ENCODE data around the gene SPEG. TPM values are rescaled to one million over a fixed set of nuclear protein-coding genes. Genes with fewer than 3 reads are reported as not detected.

The SPEG gene
- total and polyA plus RNA-seq, 4 donors = 3.7 to 15.6 (median 9.6) TPM

- Histone ChIP-seq H3K9ac (ENCODE audit: insufficient read depth in 1 of 2, low read length in 2 of 2) (no peak overlapping the region), H3K36me3 (ENCODE audit: control insufficient read depth in 4 of 4, insufficient read depth in 4 of 4, low read length in 4 of 4) (peaks cover 0 to 6% (median 0%) of the 10 kb centered on the region in 4 donors), H3K4me1 (ENCODE audit: control insufficient read depth in 5 of 5, insufficient read depth in 5 of 5, low read length in 5 of 5) (peaks cover 0 to 24% (median 9%) of the 10 kb centered on the region in 5 donors), H3K27ac (ENCODE audit: low read depth in 1 of 2, low read length in 1 of 2) (no peak overlapping the region), H3K4me3 (no peak overlapping the region), H3K9me3 (ENCODE audit: control insufficient read depth in 4 of 4, insufficient read depth in 3 of 4, low read length in 3 of 4) (no peaks in the 10 kb centered on the region), H3K27me3 (ENCODE audit: control insufficient read depth in 3 of 3, insufficient read depth in 3 of 3, low read length in 2 of 3) (peaks cover 0 to 21% (median 9%) of the 10 kb centered on the region in 3 donors)
- 71 to 72% methylated on average over 5 of the region's 5 CpGs for WGBS, 2 donors
- ATAC-seq (ENCODE audit: insufficient read depth, low FRiP score) (no peak), DNase-seq (no peak)
- no peak for TF ChIP-seq CTCF (IDR thresholded peaks at IDR 0.05; ENCODE audit: control extremely low read depth, extremely low read depth)
Measured at GRCh38 chr2:219445220-219445640, 10.6 kb downstream of the SPEG start.

- TF ChIP-seq CTCF (IDR thresholded peaks at IDR 0.05; ENCODE audit: control extremely low read depth, extremely low read depth) = no peak
- ATAC-seq (ENCODE audit: insufficient read depth, low FRiP score) = no peak
- peaks cover 0 to 11% (median 0%) of the 10 kb centered on the region in 4 donors for H3K36me3 ChIP-seq (ENCODE audit: control insufficient read depth in 4 of 4, insufficient read depth in 4 of 4, low read length in 4 of 4)
- H3K9ac ChIP-seq (ENCODE audit: insufficient read depth in 1 of 2, low read length in 2 of 2) = no peak overlapping the region
- H3K4me1 ChIP-seq (ENCODE audit: control insufficient read depth in 5 of 5, insufficient read depth in 5 of 5, low read length in 5 of 5) = peaks cover 0 to 19% (median 9%) of the 10 kb centered on the region in 5 donors
- peaks cover 0 to 26% (median 10%) of the 10 kb centered on the region in 3 donors for H3K27me3 ChIP-seq (ENCODE audit: control insufficient read depth in 3 of 3, insufficient read depth in 3 of 3, low read length in 2 of 3)
- peak; percentile 60 to 73 (median 68) for DNase-seq
- no peaks in the 10 kb centered on the region for H3K9me3 ChIP-seq (ENCODE audit: control insufficient read depth in 4 of 4, insufficient read depth in 3 of 4, low read length in 3 of 4)
- no peak overlapping the region for H3K4me3 ChIP-seq
- WGBS, 2 donors = 21 to 43% methylated on average over 3 to 6 of the region's 6 CpGs
- peak overlapping the region in 1 of 2 donors; percentile 40 for H3K27ac ChIP-seq (ENCODE audit: low read depth in 1 of 2, low read length in 1 of 2)
Measured at GRCh38 chr2:219446101-219446504, 11.5 kb downstream of the SPEG start.

- DNase-seq = no peak
- ATAC-seq (ENCODE audit: insufficient read depth, low FRiP score) = no peak
- H3K9me3 ChIP-seq (ENCODE audit: control insufficient read depth in 4 of 4, insufficient read depth in 3 of 4, low read length in 3 of 4) = no peaks in the 10 kb centered on the region
- H3K27ac ChIP-seq (ENCODE audit: low read depth in 1 of 2, low read length in 1 of 2) = peak overlapping the region in 1 of 2 donors; percentile 40
- 95 to 100% methylated on average over 1 of the region's 1 CpG for WGBS, 2 donors
- no peak for TF ChIP-seq CTCF (IDR thresholded peaks at IDR 0.05; ENCODE audit: control extremely low read depth, extremely low read depth)
- peaks cover 0 to 11% (median 0%) of the 10 kb centered on the region in 4 donors for H3K36me3 ChIP-seq (ENCODE audit: control insufficient read depth in 4 of 4, insufficient read depth in 4 of 4, low read length in 4 of 4)
- H3K4me3 ChIP-seq = no peak overlapping the region
- H3K4me1 ChIP-seq (ENCODE audit: control insufficient read depth in 5 of 5, insufficient read depth in 5 of 5, low read length in 5 of 5) = peaks cover 0 to 18% (median 4%) of the 10 kb centered on the region in 5 donors
- peaks cover 0 to 26% (median 16%) of the 10 kb centered on the region in 3 donors for H3K27me3 ChIP-seq (ENCODE audit: control insufficient read depth in 3 of 3, insufficient read depth in 3 of 3, low read length in 2 of 3)
- no peak overlapping the region for H3K9ac ChIP-seq (ENCODE audit: insufficient read depth in 1 of 2, low read length in 2 of 2)
Measured at GRCh38 chr2:219446689-219447088, 12.0 kb downstream of the SPEG start.
